IPS DF 19.7 (cell line): ENCODE measurements around the gene ST6GALNAC6.

Experiments used
- DNase-seq: peaks from one replicate; pipeline ENCODE4 v3.0.0-alpha.2; 2013; ENCODE audit warnings: low read depth, low spot score

Gene ST6GALNAC6

DNA sequence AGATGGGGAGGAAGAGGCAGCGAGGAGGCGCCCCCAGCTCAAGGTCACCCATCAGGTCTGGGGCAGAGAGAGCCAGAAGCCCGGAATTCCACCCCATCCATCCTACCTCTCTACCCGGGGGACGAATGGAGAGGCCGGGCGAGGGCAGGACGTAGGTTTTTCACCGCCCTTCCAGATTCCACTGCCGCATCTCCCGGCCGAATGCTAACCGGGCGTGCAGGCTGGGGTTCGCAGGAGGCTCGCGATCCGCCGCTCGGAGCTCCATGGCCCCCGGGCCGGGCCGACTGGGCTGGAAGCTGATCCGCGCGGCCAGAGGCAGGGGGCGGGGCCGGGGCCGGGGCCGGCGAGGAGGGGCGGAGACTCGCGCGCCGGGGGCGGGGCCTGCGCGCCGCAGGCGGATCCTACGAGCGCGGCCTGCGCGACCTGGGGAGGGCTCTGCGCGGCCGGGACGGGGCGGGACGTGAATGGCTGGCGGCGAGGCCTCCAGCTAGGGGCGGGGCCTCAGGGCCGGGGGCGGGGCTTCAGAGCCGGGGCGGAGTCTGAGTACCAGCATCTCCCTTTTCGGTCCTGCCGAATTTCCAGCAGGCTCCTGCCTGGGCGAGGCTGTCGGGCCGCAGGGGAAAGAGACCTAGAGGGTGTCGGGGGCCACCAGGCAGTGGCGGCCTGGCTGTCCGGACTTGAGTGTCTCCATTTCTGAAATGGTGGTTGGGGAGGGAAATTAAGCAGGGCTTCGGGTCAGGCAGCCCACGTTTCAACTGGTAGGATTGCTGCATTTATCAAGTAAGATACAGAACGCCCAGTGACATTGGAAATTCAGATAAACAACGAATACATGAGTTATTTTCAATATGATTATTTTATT lies 17.5 kb upstream of the ST6GALNAC6 start, which contains the start of gene ST6GALNAC4:
Gene ST6GALNAC4 (minus strand): TSS at position 322 of the 862 bp plus-strand sequence. CDS start 622 bp downstream, outside the sequence.
- no peak for DNase-seq

DNA sequence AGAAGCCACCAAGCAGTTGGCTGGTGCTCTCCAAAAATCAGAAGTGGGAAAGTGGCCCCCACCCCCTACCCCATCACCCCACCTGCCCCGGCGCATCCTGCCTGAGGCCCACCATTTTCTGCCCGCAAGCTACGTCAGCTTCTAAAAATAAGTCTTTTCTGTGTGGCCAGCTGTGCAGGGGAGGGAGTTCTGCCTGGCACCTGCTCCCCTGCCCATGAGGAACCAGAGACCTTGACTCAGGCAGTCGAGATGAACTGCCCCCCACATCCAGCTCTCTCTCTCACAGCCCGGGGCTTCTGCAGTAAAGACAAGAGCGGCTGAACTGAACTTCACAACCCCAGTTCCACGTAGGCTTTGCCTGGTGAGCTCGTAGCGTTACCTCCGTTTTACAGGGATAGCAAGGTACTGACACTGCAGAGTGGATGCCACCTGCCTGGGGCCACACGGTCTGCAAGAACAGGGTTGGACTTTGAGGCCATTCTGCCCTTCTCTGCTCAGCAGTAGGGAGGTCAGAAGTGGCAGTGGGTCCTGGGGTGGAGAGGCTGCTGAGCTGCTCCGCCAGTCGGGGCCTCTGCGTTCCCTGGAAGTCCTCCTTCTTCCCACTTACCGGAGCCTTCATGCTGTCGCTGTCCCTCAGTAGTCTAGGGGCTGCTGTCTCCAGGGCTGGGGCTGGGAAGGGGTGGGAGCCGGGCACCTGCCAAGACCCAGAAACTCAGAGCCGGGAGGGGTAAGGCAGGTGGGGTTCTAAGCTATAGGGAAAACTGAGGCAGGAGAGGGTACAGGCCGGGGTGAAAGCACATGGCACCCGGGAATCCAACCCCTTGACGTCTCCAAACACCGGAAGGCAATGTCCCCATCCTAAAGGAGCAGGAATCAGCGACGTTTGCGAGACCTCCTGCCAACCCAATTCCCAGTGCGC lies 16.7 kb upstream of the ST6GALNAC6 start:
- no peak for DNase-seq

GRCh38 chr9:127915325-127915752 lies 15.9 kb upstream of the ST6GALNAC6 start:
- no peak for DNase-seq

DNA sequence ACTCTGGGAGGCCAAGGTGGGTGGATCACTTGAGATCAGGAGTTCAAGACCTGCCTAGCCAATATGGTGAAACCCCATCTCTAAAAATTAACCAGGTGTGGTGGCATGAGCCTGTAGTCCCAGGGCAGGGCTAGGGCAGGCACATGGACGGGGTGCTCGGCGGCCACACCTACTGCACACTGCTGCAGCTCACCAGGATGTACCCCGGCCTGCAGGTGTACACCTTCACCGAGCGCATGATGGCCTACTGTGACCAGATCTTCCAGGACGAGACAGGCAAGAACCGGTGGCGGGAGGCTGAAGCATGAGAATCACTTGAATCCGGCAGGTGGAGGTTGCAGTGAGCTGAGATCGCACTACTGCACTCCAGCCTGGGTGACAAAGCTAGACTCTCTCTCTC lies 14.3 kb upstream of the ST6GALNAC6 start:
- DNase-seq: no peak

DNA sequence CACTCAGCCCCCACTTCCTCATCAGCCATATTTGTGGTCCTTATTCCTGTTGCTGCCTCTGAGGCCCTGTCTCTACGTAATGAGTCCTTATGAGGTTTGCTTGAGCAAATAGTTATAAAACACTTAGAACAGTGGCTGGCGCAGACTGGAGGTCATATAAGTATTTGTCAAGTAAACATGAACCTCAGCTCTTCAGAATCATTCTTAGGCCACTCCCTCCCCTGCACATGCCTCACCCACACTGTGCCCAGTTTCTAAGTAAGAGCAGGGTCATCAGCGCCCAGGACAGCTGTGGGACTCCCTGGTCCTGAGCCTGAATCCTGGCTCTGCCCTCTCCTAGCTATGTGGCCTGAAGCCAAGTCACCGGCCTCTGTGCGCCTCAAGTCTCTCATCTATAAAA lies 13.5 kb upstream of the ST6GALNAC6 start:
- DNase-seq: no peak

GRCh38 chr9:127912296-127912695 lies 12.9 kb upstream of the ST6GALNAC6 start:
- no peak for DNase-seq

DNA sequence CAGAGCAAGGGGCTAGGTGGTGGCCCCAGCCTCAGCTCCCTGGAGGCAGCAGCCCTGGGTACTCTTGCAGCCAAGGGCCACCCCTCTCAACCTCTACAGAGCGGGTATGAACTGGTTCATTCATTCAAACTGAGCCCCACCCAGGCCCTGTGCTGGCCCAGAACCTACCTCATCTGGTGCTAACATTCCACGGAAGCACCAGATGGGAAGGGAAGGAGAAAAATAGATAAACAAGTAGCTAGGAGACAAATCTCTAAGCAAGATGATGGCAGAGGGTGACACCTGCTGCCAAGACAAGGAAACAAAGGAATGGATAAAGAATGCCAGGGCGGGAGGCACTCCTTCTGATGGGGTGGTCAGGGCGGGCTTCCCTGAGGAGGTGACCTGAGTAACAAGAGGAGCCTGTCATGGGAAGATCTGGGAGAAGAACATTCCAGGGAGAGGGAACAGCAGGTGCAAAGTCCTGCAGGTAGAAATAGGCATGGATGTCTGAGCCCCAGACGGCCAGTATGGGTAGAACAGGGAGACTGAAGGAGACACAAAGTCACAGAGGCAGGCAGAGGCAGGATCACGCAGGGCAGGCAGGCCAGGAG lies 11.3 kb upstream of the ST6GALNAC6 start:
- DNase-seq: no peak

DNA sequence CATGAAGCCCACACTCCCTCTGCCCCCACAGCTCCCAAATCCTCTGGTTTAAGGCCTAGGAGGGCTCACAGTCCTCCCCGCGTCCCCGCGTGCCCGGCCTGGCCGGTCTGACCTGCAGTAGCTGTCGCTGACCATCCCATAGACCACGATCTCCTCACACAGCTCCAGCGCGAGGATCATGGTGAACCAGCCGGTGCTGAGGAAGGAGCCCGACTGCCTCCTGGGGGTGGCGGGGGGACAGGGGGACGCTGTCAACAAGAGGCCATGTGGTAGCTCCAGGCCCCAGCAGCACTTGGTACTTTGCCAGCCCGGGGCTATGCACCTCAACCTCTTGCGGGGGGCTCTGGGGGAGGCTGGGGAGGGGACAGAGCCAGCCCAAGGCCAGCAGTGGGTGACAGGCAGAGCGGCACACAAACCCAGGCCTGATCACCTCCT lies 10.5 kb upstream of the ST6GALNAC6 start:
- no peak for DNase-seq

DNA sequence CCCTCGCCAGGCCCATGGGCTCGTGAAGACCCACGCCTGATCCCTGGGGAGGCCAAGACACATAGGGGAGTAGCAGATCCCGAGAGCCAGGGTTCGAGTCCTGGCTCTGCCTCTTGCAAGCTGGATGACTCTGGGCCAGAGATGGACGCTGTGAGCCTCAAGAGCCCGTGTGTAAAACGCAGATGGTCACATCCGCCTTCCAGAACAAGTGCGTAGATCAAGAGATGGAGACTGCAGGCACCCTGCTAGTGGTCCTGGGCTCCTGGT lies 9.2 kb upstream of the ST6GALNAC6 start:
- DNase-seq: no peak

- DNase-seq: no peak
Observed at GRCh38 chr9:127907867-127908659, 8.7 kb upstream of the ST6GALNAC6 start.

DNA sequence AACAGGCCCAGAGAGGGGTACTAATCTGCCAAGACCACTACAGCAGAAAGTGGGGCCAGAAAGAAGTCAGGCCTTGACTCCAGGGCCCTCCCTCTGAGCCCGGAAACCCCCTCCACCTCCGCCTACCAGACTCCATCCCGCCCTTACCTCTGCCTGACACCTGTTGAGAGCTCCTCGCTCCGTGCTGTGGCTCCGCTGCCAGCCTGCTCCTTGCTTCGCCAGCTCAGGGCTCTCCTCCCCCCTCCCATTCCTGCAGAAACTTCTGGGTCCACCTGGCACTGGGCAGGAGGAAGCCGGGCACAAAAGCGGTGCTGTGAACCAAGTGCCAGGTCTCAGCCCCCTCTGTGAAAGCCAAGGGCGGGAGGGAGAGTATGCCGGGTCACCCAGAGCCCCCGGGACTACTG lies 6.4 kb upstream of the ST6GALNAC6 start:
- no peak for DNase-seq

DNA sequence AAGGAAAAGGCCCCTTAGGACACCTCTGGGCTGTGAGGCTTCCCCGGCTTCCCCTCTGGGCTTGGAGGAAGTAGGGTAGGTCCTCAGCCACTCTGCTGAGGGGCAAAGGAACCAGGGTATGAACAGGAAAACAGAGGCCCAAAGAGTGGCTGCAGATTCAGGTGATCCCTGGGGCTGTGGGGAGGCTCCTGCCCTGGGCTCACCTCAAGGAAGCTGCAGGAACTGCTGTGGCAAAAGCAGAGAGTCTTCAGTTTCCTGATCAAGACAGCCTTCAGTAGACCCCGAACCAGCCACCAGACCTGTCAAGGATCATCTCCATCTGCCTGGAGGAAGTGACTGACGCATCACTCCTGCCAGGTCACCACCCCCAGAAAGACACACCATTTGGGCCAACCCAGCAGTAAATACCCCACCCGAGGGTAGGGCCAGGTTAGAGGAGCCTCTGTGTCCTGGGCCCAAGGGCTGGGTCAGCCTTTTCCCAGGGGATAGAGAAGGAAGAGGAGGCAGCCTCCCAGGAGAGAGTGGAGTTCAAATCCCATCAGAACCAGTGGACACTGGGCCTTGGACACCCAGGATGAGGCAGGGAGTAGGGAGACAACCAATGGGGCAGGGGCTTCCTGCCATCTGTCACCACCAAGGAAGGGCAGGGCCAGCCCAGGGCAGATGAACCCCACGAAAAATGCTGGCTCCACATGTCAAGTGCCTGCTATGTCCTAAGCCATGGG lies 5.8 kb upstream of the ST6GALNAC6 start:
- DNase-seq: no peak

DNA sequence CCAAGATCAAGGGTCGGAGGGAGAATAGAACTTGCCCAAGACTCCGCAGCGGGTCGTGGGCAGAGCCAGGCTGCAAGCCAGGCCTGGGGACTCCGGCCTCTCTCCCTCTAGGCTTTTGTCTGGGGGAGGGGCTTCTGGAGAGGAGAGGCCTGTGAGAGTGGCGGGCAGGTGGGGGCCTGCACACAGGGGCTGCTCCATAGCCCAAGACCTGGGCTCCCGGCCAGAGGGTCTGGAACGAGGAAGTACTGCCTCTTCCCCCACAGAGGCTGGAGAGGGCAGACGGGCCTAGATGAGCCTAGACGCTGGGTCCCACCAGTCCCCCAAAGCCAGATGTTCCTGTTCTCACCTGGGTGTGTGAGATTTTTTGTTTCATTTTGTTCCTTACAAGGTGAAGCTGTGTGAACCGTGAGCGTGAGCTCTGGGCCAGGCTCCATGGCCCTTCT lies 5.2 kb upstream of the ST6GALNAC6 start:
- no peak for DNase-seq

DNA sequence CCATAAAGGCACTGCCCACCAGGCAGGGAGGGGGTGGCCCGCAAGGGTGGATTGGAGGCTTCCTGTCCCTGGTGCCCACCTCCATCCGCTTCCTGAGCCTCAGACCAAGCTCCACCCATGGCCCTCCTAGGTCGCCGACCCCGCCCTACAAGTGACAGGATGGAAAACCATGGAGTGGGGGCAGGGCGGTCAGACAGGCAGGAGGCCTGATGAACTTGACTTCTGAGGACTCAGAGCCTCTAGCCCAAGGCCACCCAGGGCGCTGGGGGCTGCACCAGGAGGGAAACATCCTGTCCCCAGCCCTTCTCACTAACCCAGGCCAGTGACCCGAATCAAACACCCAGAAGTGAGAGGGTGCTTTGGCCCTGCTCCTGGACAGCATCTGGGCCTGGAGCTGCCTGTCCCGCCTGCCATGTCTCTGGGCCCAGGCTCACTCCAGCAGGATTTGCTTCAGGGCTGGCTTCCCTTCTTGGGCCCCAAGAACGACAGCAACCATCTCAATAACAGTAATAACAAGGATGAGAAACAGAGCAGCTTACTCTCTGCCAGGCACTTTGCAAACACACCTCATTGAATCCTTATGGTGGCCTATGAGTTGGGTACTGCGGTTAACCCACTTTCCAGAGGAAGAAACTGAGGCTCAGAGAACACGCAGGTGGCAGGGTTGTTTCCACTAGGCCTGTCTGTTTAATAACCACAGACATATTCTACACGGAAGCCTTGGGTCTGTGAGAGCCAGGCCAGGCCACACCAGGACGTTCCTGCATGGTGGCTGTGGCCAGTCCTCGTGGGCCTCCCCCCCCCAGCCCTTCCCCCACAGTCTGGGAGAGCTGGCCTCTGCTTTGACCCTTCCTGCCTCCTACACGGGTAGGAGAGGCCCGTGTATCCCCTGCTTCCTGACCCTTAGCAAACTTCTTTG lies 4.4 kb upstream of the ST6GALNAC6 start:
- no peak for DNase-seq

- DNase-seq: no peak
Observed at GRCh38 chr9:127898433-127899127, 823 bp downstream of the ST6GALNAC6 start.

GRCh38 chr9:127897193-127897692 lies 2.2 kb downstream of the ST6GALNAC6 start:
- peak; percentile 54 for DNase-seq

GRCh38 chr9:127896395-127897192 lies 2.8 kb downstream of the ST6GALNAC6 start:
- DNase-seq: no peak

GRCh38 chr9:127895811-127896210 lies 3.6 kb downstream of the ST6GALNAC6 start:
- DNase-seq: no peak
